H1 (cell line): ENCODE data around the gene PLAU. TPM values are rescaled to one million over a fixed set of nuclear protein-coding genes. Genes with fewer than 3 reads are reported as not detected.

Experiments used
- CTCF ChIA-PET: fragments of 300-600 bp; sonication (Branson Sonifier 250); formaldehyde crosslinking; loops from one replicate; lab custom pipeline; 2021; ENCODE audit not compliant: partially characterized antibody; lab: Charles Lee
- POLR2A ChIA-PET: fragments of 300-600 bp; sonication (Branson Sonifier 250); formaldehyde crosslinking; loops from one replicate; lab custom pipeline; 2021; ENCODE audit warnings: inconsistent platforms; ENCODE audit not compliant: partially characterized antibody; lab: Charles Lee
- DNase-seq, 2 experiments: peaks; one replicate each; pipeline versions ENCODE4 v3.0.0 to v3.0.0-alpha.2; 2010 to 2022; ENCODE audit warnings: low spot score in 2 of 2, low read depth in 1 of 2, mixed read lengths in 1 of 2
- FAIRE-seq: peaks from 2 replicates; lab custom pipeline; 2011; peaks lifted over from hg19 to GRCh38; lab: Jason Lieb, UNC
- H2AFZ ChIP-seq: 2 replicates; pipeline ENCODE4 v1.8.1; 2012; ENCODE audit warnings: low read length, inconsistent platforms
- H2AK5ac ChIP-seq: 2 replicates; pipeline ENCODE4 v1.6.1; 2013; ENCODE audit warnings: low read depth, low read length
- H2BK120ac ChIP-seq: replicated peaks from 2 replicates; pipeline ENCODE3; 2013; ENCODE audit warnings: low read depth, low read length, inconsistent platforms
- H2BK12ac ChIP-seq: 2 replicates; pipeline ENCODE4 v1.6.1; 2013; ENCODE audit warnings: low read depth, low read length
- H2BK15ac ChIP-seq: 2 replicates; pipeline ENCODE4 v1.6.1; 2013; ENCODE audit warnings: low read length
- H2BK20ac ChIP-seq: 2 replicates; pipeline ENCODE4 v1.6.1; 2013; ENCODE audit warnings: low read length
- H2BK5ac ChIP-seq: 2 replicates; pipeline ENCODE4 v1.6.1; 2013; ENCODE audit warnings: low read depth, low read length
- H3K14ac ChIP-seq: 2 replicates; pipeline ENCODE4 v1.6.1; 2013; ENCODE audit warnings: inconsistent platforms; ENCODE audit not compliant: insufficient read length
- H3K18ac ChIP-seq: 2 replicates; pipeline ENCODE4 v1.6.1; 2013; ENCODE audit warnings: low read length; ENCODE audit errors: extremely low read depth
- H3K23ac ChIP-seq: 2 replicates; pipeline ENCODE4 v1.6.1; 2013; ENCODE audit warnings: inconsistent platforms; ENCODE audit not compliant: insufficient read length
- H3K23me2 ChIP-seq: 2 replicates; pipeline ENCODE4 v1.6.1; 2013; ENCODE audit warnings: low read depth, low read length
- H3K27ac ChIP-seq: 2 replicates; pipeline ENCODE4 v1.6.1; 2011; ENCODE audit warnings: low read depth, low read length, inconsistent platforms
- H3K27me3 ChIP-seq, 4 experiments: replicated peaks in 1 of 4; 1 replicate in 1 of 4; 2 replicates in 3 of 4; pipeline versions ENCODE4 v1.6.1 to v1.8.1; 2011 to 2013; ENCODE audit warnings: low read length in 3 of 4, mild to moderate bottlenecking in 3 of 4, inconsistent platforms in 2 of 4, mixed read lengths in 2 of 4, moderate library complexity in 1 of 4; ENCODE audit not compliant: control insufficient read depth in 3 of 4, insufficient read depth in 3 of 4; ENCODE audit errors: extremely low read depth in 1 of 4
- H3K36me3 ChIP-seq, 4 experiments: 2 replicates each; pipeline versions ENCODE4 v1.6.1 to v1.8.1; 2011 to 2013; ENCODE audit warnings: mild to moderate bottlenecking in 4 of 4, low read length in 3 of 4, moderate library complexity in 2 of 4, control low read depth in 1 of 4, inconsistent platforms in 1 of 4; ENCODE audit not compliant: insufficient read depth in 4 of 4, control insufficient read depth in 2 of 4
- H3K4ac ChIP-seq: replicated peaks from 2 replicates; pipeline ENCODE3; 2013; ENCODE audit warnings: low read length, low read depth, mixed read lengths, inconsistent platforms; ENCODE audit not compliant: insufficient read length
- H3K4me1 ChIP-seq, 4 experiments: replicated peaks in 1 of 4; 1 replicate in 1 of 4; 2 replicates in 3 of 4; pipeline versions ENCODE4 v1.6.1 to v1.8.1; 2011 to 2013; ENCODE audit warnings: low read length in 3 of 4, inconsistent platforms in 2 of 4, mixed read lengths in 1 of 4; ENCODE audit not compliant: insufficient read depth in 4 of 4, control insufficient read depth in 3 of 4
- H3K4me2 ChIP-seq, 2 experiments: 2 replicates each; pipeline versions ENCODE4 v1.6.1 to v1.8.1; 2011 to 2013; ENCODE audit warnings: low read depth in 2 of 2, low read length in 2 of 2, control low read depth in 1 of 2, inconsistent platforms in 1 of 2, mild to moderate bottlenecking in 1 of 2; ENCODE audit not compliant: insufficient read depth in 1 of 2
- H3K4me3 ChIP-seq, 4 experiments: fragments of 200-600, 300-600 bp in 1 of 4; sonication (generic), shearing (Covaris generic), sonication (Bioruptor Twin) in 1 of 4; 2 replicates each; pipeline versions ENCODE4 v1.5.1 to v1.8.1; 2011 to 2016; ENCODE audit warnings: low read length in 4 of 4, low read depth in 3 of 4, control low read depth in 2 of 4, inconsistent platforms in 2 of 4, mild to moderate bottlenecking in 2 of 4, mixed read lengths in 1 of 4, moderate library complexity in 1 of 4; ENCODE audit not compliant: insufficient read depth in 2 of 4; ENCODE audit errors: extremely low read depth in 1 of 4
- H3K56ac ChIP-seq: replicated peaks from 2 replicates; pipeline ENCODE3; 2013; ENCODE audit warnings: low read depth, mild to moderate bottlenecking, mixed read lengths, low read length, inconsistent platforms; ENCODE audit not compliant: insufficient read length
- H3K79me1 ChIP-seq: 2 replicates; pipeline ENCODE4 v1.6.1; 2013; ENCODE audit warnings: low read depth, low read length, control low read depth
- H3K79me2 ChIP-seq, 2 experiments: 2 replicates each; pipeline versions ENCODE4 v1.6.1 to v1.8.1; 2012 to 2013; ENCODE audit warnings: low read length in 2 of 2, mild to moderate bottlenecking in 2 of 2, inconsistent platforms in 1 of 2; ENCODE audit not compliant: insufficient read depth in 2 of 2, control insufficient read depth in 1 of 2
- H3K9ac ChIP-seq, 4 experiments: replicated peaks in 1 of 4; 1 replicate in 1 of 4; 2 replicates in 3 of 4; pipeline versions ENCODE4 v1.6.1 to v1.8.1; 2011 to 2013; ENCODE audit warnings: low read depth in 3 of 4, low read length in 3 of 4, control low read depth in 2 of 4, mild to moderate bottlenecking in 2 of 4, moderate library complexity in 2 of 4, inconsistent platforms in 1 of 4; ENCODE audit errors: extremely low read depth in 1 of 4
- H3K9me3 ChIP-seq, 2 experiments: 2 replicates each; pipeline versions ENCODE4 v1.6.1 to v1.8.1; 2012 to 2013; ENCODE audit warnings: mild to moderate bottlenecking in 2 of 2, moderate library complexity in 2 of 2, control low read depth in 1 of 2, inconsistent platforms in 1 of 2, low read depth in 1 of 2, low read length in 1 of 2, mixed read lengths in 1 of 2; ENCODE audit not compliant: insufficient read depth in 2 of 2
- H4K20me1 ChIP-seq, 2 experiments: replicated peaks in 1 of 2; 2 replicates each; pipeline versions ENCODE3 to v1.8.1; 2011 to 2013; ENCODE audit warnings: inconsistent platforms in 2 of 2, low read length in 2 of 2, mild to moderate bottlenecking in 1 of 2; ENCODE audit not compliant: insufficient read depth in 2 of 2, control insufficient read depth in 1 of 2
- H4K5ac ChIP-seq: 2 replicates; pipeline ENCODE4 v1.6.1; 2013; ENCODE audit warnings: low read length, low read depth, mixed read lengths, inconsistent platforms; ENCODE audit not compliant: insufficient read length
- H4K8ac ChIP-seq: 2 replicates; pipeline ENCODE4 v1.8.0; 2013; ENCODE audit warnings: mild to moderate bottlenecking, moderate library complexity, low read length, inconsistent platforms; ENCODE audit not compliant: insufficient read depth; ENCODE audit errors: extremely low read depth
- H4K91ac ChIP-seq: replicated peaks from 2 replicates; pipeline ENCODE3; 2013; ENCODE audit warnings: low read length, mixed read lengths, inconsistent platforms; ENCODE audit not compliant: insufficient read length
- KDM4A ChIP-seq: IDR thresholded peaks from one replicate; pipeline ENCODE4 v1.7.1; 2012; ENCODE audit warnings: low read depth, mild to moderate bottlenecking, moderate library complexity, low read length, inconsistent platforms; ENCODE audit not compliant: severe bottlenecking
- YY1 ChIP-seq: IDR thresholded peaks from 2 replicates; pipeline ENCODE4 v1.6.1; 2011; ENCODE audit warnings: low read depth, mild to moderate bottlenecking, low read length
- WGBS, 2 experiments: shearing (Covaris generic) in 1 of 2; methylation state at CpG; one replicate each; pipeline versions ENCODE4 v1.1.6 to v1.1.7; 2013 to 2015; ENCODE audit warnings: low lambda C conversion rate in 2 of 2, mixed read lengths in 2 of 2, inconsistent platforms in 1 of 2, low coverage in 1 of 2, missing lambda C conversion rate in 1 of 2; ENCODE audit not compliant: insufficient replicate concordance in 2 of 2, insufficient coverage in 1 of 2, insufficient read length in 1 of 2; ENCODE audit errors: extremely low coverage in 1 of 2, missing lambda C conversion rate in 1 of 2; 5-methylcytosine and 5-hydroxymethylcytosine counted together
- polyA plus RNA-seq, 7 experiments: library from polyadenylated mRNA; depleted of rRNA in 3 of 7; stranded (reverse) in 5 of 7; unstranded in 2 of 7; fragments of >200 nt in 5 of 7; fragments of 200-250 nt in 2 of 7; gene quantifications; 1 replicate in 5 of 7; 2 replicates in 1 of 7; 4 replicates in 1 of 7; pipeline versions ENCODE4 v1.2.1 to v1.2.3, GENCODE V29; 2011 to 2013; ENCODE audit warnings: missing spikeins in 2 of 7, mixed read lengths in 2 of 7
- total RNA-seq: library from RNA; stranded (reverse); fragmentation: NEBNext Ultra II Directional; extraction: Animal tissue kit (Norgen Biotek cat#: 25700); gene quantifications from 2 replicates; pipeline ENCODE4 v1.2.1, GENCODE V29; 2021

PLAU gene
- total and polyA plus RNA-seq, 2 of the 8 experiments (the other 6 are each of a cell fraction or from before 2014, with no cell fraction given), result 16.2 to 26.1 TPM

DNA sequence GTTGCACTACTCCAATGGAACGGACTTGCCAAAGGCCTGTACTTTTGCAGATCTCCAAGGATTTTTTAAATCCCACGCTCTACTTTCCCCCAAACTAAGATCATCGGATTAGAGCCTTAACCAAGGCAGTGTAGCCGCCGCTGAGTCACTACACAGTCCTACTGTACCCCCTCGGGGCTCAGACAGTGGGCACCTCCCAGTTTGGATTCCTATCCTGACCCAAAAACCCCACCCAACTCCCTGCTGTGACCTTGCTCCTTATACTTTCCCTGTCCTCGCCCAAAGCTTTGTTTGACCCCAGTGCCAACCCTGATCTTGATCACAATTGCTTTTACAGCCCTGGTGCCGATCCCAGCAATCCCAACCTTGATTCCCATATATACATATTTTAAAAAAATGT is 17.5 kb upstream of the PLAU start:
- Histone ChIP-seq H2AK5ac (no peak overlapping the region), H3K27ac (no peak overlapping the region), H3K23ac (no peak overlapping the region), H3K4me1 (peaks cover 0 to 5% (median 2%) of the 10 kb centered on the region in 4 experiments; a peak in 4 of 7 replicates), H3K14ac (no peak overlapping the region), H2BK15ac (no peak overlapping the region), H3K23me2 (no peaks in the 10 kb centered on the region), H3K4ac (no peak overlapping the region), H2AFZ (no peak overlapping the region), H2BK12ac (no peak overlapping the region), H4K5ac (no peak overlapping the region), H2BK20ac (no peak overlapping the region), H3K79me1 (no peaks in the 10 kb centered on the region), H4K8ac (no peak overlapping the region), H4K20me1 (no peaks in the 10 kb centered on the region), H3K18ac (no peak overlapping the region), H4K91ac (no peak overlapping the region), H3K56ac (no peak overlapping the region), H3K27me3 (no peaks in the 10 kb centered on the region), H3K36me3 (no peaks in the 10 kb centered on the region), H3K9ac (no peak overlapping the region), H3K9me3 (no peaks in the 10 kb centered on the region), H3K4me2 (no peak overlapping the region), H3K4me3 (no peak overlapping the region), H3K79me2 (no peaks in the 10 kb centered on the region), H2BK5ac (no peak overlapping the region), H2BK120ac (no peak overlapping the region)
- no peak for DNase-seq
- 79% methylated on average over 8 of the region's 8 CpGs; no CpG with 5 or more reads in 1 of the 2 experiments for WGBS, 2 experiments
- FAIRE-seq, result no peak
- ChIA-PET CTCF (interaction anchor here (0.7 to 27.0 kb wide), 6 partner anchors 9 to 207 kb away, joined by 3 to 681 read pairs (median 4); no protein-coding TSS in a partner anchor), POLR2A (interaction anchor here (0.9 to 1.9 kb wide), 4 partner anchors 23 to 106 kb away, joined by 3 to 5 read pairs (median 3); no protein-coding TSS in a partner anchor)
- no peak for TF ChIP-seq KDM4A
- no peak for TF ChIP-seq YY1
